Measurements from ENCODE around the gene ADORA2A.

GRCh38 chr22:24414523-24414922 is 12.9 kb upstream of the ADORA2A start:
- no peak for TF ChIP-seq POLR2A (IDR thresholded peaks at IDR 0.05; ENCODE audit: low read depth, low read length)
- TF ChIP-seq RAD21 (IDR thresholded peaks at IDR 0.05; ENCODE audit: insufficient read depth, low read depth, low read length): no peak
- no peak for TF ChIP-seq CTCF (IDR thresholded peaks at IDR 0.05 in 2 of 3, conservative IDR thresholded peaks at IDR 0.05 in 1 of 3; ENCODE audit: control insufficient read depth in 2 of 3, extremely low read depth in 1 of 3, insufficient read depth in 1 of 3, low read depth in 3 of 3, low read length in 3 of 3)
- TF ChIP-seq JUNB (IDR thresholded peaks at IDR 0.05): no peak
- TF ChIP-seq USF2 (IDR thresholded peaks at IDR 0.05; ENCODE audit: borderline replicate concordance, low read depth, low read length): no peak
- TF ChIP-seq NR2C2 (IDR thresholded peaks at IDR 0.05; ENCODE audit: borderline replicate concordance, control insufficient read depth, insufficient read length, low read depth): no peak
- TF ChIP-seq ZNF384 (IDR thresholded peaks at IDR 0.05; ENCODE audit: borderline replicate concordance, low read depth, low read length): no peak
